Embryonic facial prominence (tissue), 1 donor: ENCODE data around the gene KNDC1.
"Not testable (repeated sequence)": the region's sequence is repeated elsewhere in the genome, so short reads cannot be mapped to it uniquely, and the experiment has no call there.

ENCODE experiments used
- DNase-seq: peaks from one replicate; pipeline ENCODE4 v3.0.0-alpha.2; 2016; ENCODE audit errors: extremely low spot score

KNDC1 gene

DNA sequence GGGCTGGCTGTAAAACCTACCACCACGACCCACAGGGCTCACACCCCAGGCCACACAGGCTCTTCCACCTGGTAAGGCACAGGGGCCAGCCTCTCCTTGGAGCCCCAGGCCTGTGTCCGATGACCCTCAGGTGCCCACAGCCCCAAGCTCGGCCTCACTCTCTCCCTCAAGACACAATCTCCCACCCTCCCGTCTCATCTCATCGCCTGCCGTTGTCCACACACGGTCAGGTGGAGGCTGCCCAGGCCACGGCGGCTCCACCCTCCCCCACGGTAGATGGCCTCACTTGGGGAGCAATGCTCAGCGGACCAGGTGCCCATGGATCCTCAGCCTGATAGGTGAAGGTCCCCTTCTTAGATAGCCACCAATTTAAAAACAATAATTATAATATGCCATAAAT, 61.3 kb downstream of the KNDC1 start:
- DNase-seq: no peak

DNA sequence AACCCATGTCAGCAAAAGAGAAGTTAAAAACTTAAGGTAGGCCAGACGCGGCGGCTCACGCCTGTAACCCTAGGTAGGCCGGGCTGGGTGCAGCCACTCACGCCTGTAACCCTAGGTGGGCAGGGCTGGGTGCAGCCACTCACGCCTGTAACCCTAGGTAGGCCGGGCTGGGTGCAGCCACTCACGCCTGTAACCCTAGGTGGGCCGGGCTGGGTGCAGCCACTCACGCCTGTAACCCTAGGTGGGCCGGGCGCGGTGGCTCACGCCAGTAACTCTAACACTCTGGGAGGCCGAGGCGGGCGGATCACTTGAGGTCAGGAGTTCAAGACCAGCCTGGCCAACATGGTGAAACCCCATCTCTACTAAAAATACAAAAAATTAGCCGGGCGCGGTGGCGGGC, 61.7 kb downstream of the KNDC1 start:
- DNase-seq: not testable (repeated sequence)

- no peak for DNase-seq
Observed at GRCh38 chr10:133224076-133224475, 64.1 kb downstream of the KNDC1 start.

DNA sequence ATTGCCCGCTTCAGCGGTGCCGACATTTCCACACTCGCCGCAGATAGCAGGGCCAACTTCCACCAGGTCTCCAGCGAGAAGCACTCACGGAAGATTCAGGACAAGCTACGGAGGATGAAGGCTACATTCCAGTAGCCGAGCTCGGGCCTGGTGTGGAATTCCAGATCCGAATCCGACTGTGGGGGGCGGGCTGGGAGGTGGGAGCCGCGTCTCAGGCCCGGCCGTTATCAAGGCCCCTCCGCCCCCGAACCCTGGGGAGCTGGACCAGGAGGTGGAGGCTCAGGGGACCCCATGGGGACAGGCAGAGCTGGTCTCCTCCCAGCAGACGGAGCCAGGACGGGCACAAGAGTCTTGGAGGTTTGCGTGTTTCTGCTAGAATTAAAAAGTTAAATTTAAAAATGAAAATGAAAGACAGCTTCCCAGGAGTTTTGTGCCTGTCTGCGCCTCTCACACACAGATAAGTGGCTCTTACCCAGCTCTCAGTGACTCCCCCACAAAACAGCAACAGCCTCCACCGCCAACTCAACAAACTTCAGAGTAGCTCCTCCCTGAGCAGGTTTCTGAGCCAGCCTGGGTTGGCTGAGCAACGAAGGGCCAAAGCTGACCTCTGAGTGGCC, 64.8 kb downstream of the KNDC1 start:
- no peak for DNase-seq

DNA sequence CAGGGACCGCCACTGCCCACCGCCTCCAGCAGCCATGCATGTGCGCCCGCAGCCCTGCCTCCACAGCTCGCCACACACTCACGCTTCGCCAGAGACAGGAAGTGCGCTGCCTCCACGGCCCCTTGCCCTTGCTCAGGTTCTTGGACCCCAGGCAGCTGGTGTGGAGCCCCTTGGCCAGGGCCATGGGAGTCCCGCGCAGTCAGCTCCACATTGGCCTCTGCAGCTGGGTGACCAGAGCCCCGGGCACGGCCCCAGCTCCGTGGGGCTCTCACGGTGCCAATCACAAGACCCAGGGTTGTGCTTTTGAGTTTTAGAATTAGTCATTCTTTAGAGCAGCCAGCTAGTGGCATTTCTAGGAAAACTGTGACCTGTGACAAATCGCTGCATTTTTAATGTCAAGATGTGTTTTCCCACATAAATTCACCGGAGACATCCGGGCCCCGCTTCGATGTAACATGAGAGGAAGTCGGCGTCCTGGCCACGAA, 65.7 kb downstream of the KNDC1 start:
- no peak for DNase-seq

GRCh38 chr10:133226251-133226808, 66.3 kb downstream of the KNDC1 start:
- DNase-seq: no peak

- DNase-seq: no peak
Observed at GRCh38 chr10:133227256-133227655, 67.2 kb downstream of the KNDC1 start.

DNA sequence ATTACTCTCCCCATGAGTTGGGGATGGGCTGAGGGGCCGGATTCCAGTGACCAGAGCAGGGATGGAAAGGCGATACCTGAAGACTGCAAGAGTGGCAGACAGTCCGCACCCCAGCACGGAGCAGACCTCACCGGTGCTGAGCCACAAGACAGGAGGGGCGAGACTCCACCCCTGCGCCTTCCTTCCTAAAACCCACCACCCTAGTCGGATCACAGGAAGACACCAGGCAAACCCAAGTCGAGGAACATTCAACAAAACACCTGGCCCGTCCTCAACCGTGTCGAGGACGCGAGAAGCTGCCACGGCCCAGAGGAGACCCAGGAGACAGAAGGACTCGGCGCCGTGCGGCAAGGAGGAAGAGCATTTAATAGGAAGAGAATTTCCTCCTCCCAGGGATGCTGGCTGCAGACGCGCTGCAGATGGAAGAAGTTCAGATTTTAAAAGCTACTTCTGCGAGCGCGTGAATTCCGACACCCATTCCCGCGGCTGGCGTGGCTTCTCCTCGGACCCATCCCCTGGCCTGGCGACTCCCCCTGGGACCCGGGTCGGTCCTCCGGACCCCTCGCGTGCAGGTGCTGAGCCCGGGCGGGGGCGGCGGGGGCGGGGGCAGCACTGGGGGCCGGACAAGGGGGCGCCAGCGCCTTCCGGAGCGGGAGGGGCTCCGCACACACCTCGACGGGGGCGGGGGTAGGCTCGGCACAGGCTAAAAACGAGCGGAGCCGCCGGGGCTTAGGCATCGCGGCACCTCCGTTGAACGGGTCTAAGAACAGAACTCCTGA, 69.4 kb downstream of the KNDC1 start:
- no peak for DNase-seq

- no peak for DNase-seq
Observed at GRCh38 chr10:133230044-133230361, 70.0 kb downstream of the KNDC1 start, which contains the start of gene UTF1. Gene UTF1 (plus strand): TSS chr10:133230217. CDS start chr10:133230289, 72 bp downstream.

- no peak for DNase-seq
Observed at GRCh38 chr10:133230387-133231195, 70.6 kb downstream of the KNDC1 start.

GRCh38 chr10:133231244-133231945, 71.4 kb downstream of the KNDC1 start:
- DNase-seq: no peak

DNA sequence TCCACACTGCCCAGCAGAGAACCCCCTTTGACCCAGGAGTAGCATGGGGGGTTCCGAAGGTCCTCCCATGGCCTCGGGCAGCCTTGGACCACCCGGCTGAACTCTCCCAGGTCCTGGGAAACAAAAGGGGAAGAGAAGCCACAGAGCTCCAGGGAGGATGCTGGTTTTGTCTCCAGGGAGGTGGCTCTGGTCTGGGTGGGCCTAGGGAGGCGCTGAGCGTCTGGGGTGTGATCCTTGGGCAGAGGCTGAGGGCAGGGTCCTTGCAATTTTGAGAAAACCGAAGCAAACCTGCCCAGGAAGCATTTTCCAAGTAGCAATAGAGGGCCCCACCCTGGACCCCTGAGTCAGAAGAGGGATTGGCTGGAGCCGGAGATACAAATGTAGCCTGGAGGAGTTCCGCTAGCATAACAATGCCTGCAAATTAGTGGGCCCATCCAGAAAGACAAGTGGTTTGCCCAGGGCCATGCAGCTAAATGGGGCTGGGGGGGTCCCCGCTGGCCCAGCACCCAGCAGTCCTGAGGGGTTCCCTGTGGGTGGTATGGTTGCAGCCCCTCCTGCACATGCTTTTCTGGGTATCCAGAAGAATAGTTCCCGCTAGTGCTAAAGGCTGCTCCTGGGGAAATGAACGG, 72.0 kb downstream of the KNDC1 start:
- DNase-seq: no peak

DNA sequence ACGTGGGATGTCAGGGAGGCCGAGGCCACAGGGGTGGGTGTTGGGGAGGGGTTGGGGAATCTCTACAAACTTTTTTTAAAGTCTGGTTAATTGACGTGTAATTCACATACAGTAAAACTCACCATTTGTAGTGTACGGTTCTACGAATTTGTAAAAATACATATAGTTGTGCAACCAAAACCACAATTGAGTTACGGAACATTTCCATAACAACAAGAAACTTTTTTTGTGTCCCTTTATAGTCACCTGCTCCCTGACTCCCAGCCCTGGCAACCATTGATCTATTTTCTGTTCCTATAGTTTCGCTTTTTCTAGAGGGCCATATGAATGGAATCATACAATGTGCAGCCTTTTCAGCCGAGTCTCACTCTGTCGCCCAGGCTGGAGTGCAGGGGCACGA, 74.8 kb downstream of the KNDC1 start:
- not testable (repeated sequence) for DNase-seq

DNA sequence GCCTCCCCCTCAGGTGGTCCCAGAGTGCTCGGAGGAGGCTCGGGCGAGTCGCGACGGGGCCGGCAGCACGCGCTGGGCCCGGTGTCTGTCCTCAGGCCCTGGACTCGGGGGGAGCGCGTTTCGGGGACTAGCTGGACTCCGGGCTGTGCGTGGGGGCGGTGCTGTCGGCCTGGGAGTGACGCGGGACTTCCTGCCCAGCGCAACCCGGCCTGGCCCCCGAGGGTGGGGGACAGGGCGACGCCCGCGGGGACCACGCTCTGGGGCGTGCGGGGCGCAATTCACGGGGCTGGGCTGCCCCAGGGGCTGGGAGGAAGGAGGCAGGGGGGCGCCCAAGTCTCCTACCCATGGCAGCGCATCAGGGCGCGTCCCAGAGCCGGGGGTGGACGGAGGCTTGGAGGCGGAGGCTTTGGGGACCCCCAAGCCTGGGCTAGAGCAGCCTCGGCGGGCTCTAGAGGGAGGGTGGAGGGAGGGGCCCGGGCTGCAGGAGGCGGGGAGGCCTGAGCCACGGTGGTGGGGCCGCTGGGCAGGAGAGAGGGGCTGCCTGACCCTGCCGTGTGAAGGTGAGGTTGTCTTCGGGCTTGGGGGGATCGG, 75.3 kb downstream of the KNDC1 start:
- DNase-seq: no peak

- DNase-seq: no peak
Observed at GRCh38 chr10:133235932-133236331, 75.9 kb downstream of the KNDC1 start.

GRCh38 chr10:133236401-133237240, 76.6 kb downstream of the KNDC1 start:
- no peak for DNase-seq

GRCh38 chr10:133237241-133237587, 77.2 kb downstream of the KNDC1 start:
- DNase-seq: no peak

- no peak for DNase-seq
Observed at GRCh38 chr10:133237588-133238465, 77.8 kb downstream of the KNDC1 start, which contains the start of gene VENTX. Gene VENTX (plus strand): TSS chr10:133237855. CDS start chr10:133237915, 60 bp downstream.

- no peak for DNase-seq
Observed at GRCh38 chr10:133238466-133238804, 78.4 kb downstream of the KNDC1 start.
